RCC 7860 (cell line): ENCODE measurements around the gene CCL18.
"Not testable (repeated sequence)": the region's sequence is repeated elsewhere in the genome, so short reads cannot be mapped to it uniquely, and the experiment has no call there.

Experiments used
- DNase-seq: peaks from one replicate; pipeline ENCODE4 v3.0.0-alpha.2; 2015; ENCODE audit warnings: low spot score
- FAIRE-seq: peaks from 2 replicates; lab custom pipeline; 2012; peaks lifted over from hg19 to GRCh38; lab: Jason Lieb, UNC

Gene CCL18

GRCh38 chr17:36070427-36070826, 6.4 kb downstream of the CCL18 start:
- DNase-seq (no peak), FAIRE-seq (no peak)

GRCh38 chr17:36071751-36072150, 7.7 kb downstream of the CCL18 start:
- DNase-seq, result no peak
- no peak for FAIRE-seq

GRCh38 chr17:36072431-36073121, 8.5 kb downstream of the CCL18 start:
- FAIRE-seq (no peak), DNase-seq (no peak)

GRCh38 chr17:36074365-36074764, 10.3 kb downstream of the CCL18 start:
- no peak for FAIRE-seq
- no peak for DNase-seq

GRCh38 chr17:36081681-36082471, 17.8 kb downstream of the CCL18 start:
- FAIRE-seq, result not testable (repeated sequence)

GRCh38 chr17:36082482-36083120, 18.5 kb downstream of the CCL18 start:
- not testable (repeated sequence) for FAIRE-seq, DNase-seq

More at GRCh38 chr17:36081681-36082471, 17.8 kb downstream of the CCL18 start:
- DNase-seq, result not testable (repeated sequence)

- not testable (repeated sequence) for FAIRE-seq, DNase-seq
These were observed 19.6 kb downstream of the CCL18 start for GRCh38 chr17:36083691-36084090.

GRCh38 chr17:36085765-36086164, 21.7 kb downstream of the CCL18 start:
- FAIRE-seq, result no peak
- no peak for DNase-seq

GRCh38 chr17:36086791-36087190, 22.7 kb downstream of the CCL18 start:
- no peak for FAIRE-seq
- DNase-seq, result no peak

- FAIRE-seq, DNase-seq: not testable (repeated sequence)
These were observed 23.4 kb downstream of the CCL18 start for GRCh38 chr17:36087471-36087870.

- not testable (repeated sequence) for DNase-seq, FAIRE-seq
These were observed 24.0 kb downstream of the CCL18 start for GRCh38 chr17:36087897-36088572.

- DNase-seq (no peak), FAIRE-seq (no peak)
These were observed 24.7 kb downstream of the CCL18 start for GRCh38 chr17:36088670-36089338.

- FAIRE-seq (no peak), DNase-seq (no peak)
These were observed 25.3 kb downstream of the CCL18 start for GRCh38 chr17:36089339-36089865.

GRCh38 chr17:36089888-36090836, 26.1 kb downstream of the CCL18 start, which contains the start of gene CCL3:
Gene CCL3 (minus strand): TSS chr17:36090143. CDS start chr17:36090058, 85 bp downstream.
- no peak for DNase-seq
- no peak for FAIRE-seq

GRCh38 chr17:36092230-36092629, 28.2 kb downstream of the CCL18 start:
- DNase-seq (no peak), FAIRE-seq (no peak)

GRCh38 chr17:36092715-36093114, 28.6 kb downstream of the CCL18 start:
- not testable (repeated sequence) for DNase-seq, FAIRE-seq

- FAIRE-seq (no peak), DNase-seq (no peak)
These were observed 30.2 kb downstream of the CCL18 start for GRCh38 chr17:36094232-36094631.

- FAIRE-seq, result no peak
- no peak for DNase-seq
These were observed 30.7 kb downstream of the CCL18 start for GRCh38 chr17:36094746-36095145.

- DNase-seq (no peak), FAIRE-seq (no peak)
These were observed 31.9 kb downstream of the CCL18 start for GRCh38 chr17:36095992-36096391.
